ENCODE measurements around the gene KIF24.
A peak's percentile ranks its signal among the peaks of the same experiment; 100 is the strongest.

KIF24 gene

GRCh38 chr9:34328987-34329832 is at the start of gene KIF24, which contains the start of gene NUDT2:
Gene KIF24 (minus strand): TSS chr9:34329268. CDS start chr9:34311346, 17,922 bp downstream.
Gene NUDT2 (plus strand): TSS chr9:34329569. CDS start chr9:34339040, 9,471 bp downstream.
- ChIA-PET POLR2A (ENCODE audit: low non-redundant PET) (no interaction called here), CTCF (no interaction called here)
- no peak for TF ChIP-seq CTCF (conservative IDR thresholded peaks at IDR 0.05; ENCODE audit: low read depth)

GRCh38 chr9:34378376-34379060 is 49.5 kb upstream of the KIF24 start:
- ChIA-PET POLR2A (ENCODE audit: low non-redundant PET) (interaction anchor here (0.5 kb wide), 1 partner anchor 51 kb away, joined by 3 read pairs; no protein-coding TSS in a partner anchor), CTCF (interaction anchor here (0.6 to 6.2 kb wide), 12 partner anchors 10 to 599 kb away, joined by 3 to 54 read pairs (median 4); no protein-coding TSS in a partner anchor)
- peak overlapping the region; percentile 7; the same call in 1 of the 2 replicates for H3K27ac ChIP-seq
- TF ChIP-seq CTCF (conservative IDR thresholded peaks at IDR 0.05; ENCODE audit: low read depth): no peak
- no peak for DNase-seq (ENCODE audit: low spot score)

More at GRCh38 chr9:34328987-34329832, at the start of gene KIF24, which contains the start of gene NUDT2:
- DNase-seq (ENCODE audit: low spot score): peak; percentile 99
- peak within 1 kb of the TSS; percentile 93 for H3K27ac ChIP-seq

- ChIA-PET CTCF (interaction anchor here (0.7 to 6.2 kb wide), 3 partner anchors 45 to 703 kb away, joined by 4 to 54 read pairs (median 4); no protein-coding TSS in a partner anchor), POLR2A (ENCODE audit: low non-redundant PET) (interaction anchor here (1.9 kb wide), 1 partner anchor 47 kb away, joined by 4 read pairs; no protein-coding TSS in a partner anchor)
- TF ChIP-seq CTCF (conservative IDR thresholded peaks at IDR 0.05; ENCODE audit: low read depth): no peak
- peak overlapping the region; percentile 77 for H3K27ac ChIP-seq
- peak; percentile 30 for DNase-seq (ENCODE audit: low spot score)
Observed at GRCh38 chr9:34377404-34377746, 48.3 kb upstream of the KIF24 start.

GRCh38 chr9:34376596-34377403 is 47.7 kb upstream of the KIF24 start, which contains the start of gene MYORG:
Gene MYORG (minus strand): TSS chr9:34376898. CDS start chr9:34372943, 3,955 bp downstream.
- peak; percentile 100 for DNase-seq (ENCODE audit: low spot score)
- no peak for TF ChIP-seq CTCF (conservative IDR thresholded peaks at IDR 0.05; ENCODE audit: low read depth)
- H3K27ac ChIP-seq: peak within 1 kb of the TSS; percentile 77
- POLR2A ChIA-PET (ENCODE audit: low non-redundant PET): interaction anchor here (0.6 to 1.9 kb wide), 3 partner anchors 43 to 1199 kb away, joined by 3 to 6 read pairs (median 4); no protein-coding TSS in a partner anchor
- CTCF ChIA-PET: interaction anchor here (0.5 to 6.2 kb wide), 8 partner anchors 13 to 1385 kb away, joined by 3 to 54 read pairs (median 4); no protein-coding TSS in a partner anchor

- TF ChIP-seq CTCF (conservative IDR thresholded peaks at IDR 0.05; ENCODE audit: low read depth): peak; percentile 66
- POLR2A ChIA-PET (ENCODE audit: low non-redundant PET): interaction anchor here (0.6 to 1.9 kb wide), 3 partner anchors 42 to 1198 kb away, joined by 3 to 6 read pairs (median 4); no protein-coding TSS in a partner anchor
Observed at GRCh38 chr9:34375901-34376595, 47.0 kb upstream of the KIF24 start.

More at GRCh38 chr9:34375901-34376595, 47.0 kb upstream of the KIF24 start:
- CTCF ChIA-PET: interaction anchor here (0.5 to 6.2 kb wide), 8 partner anchors 12 to 1542 kb away, joined by 3 to 54 read pairs (median 3); no protein-coding TSS in a partner anchor
- peak overlapping the region; percentile 77 for H3K27ac ChIP-seq
- DNase-seq (ENCODE audit: low spot score): peak; percentile 67

Data from RWPE1 (cell line).